Mesothelial cell of epicardium (in vitro differentiated cells): Measurements from ENCODE around the gene OBSL1. TPM values are rescaled to one million over a fixed set of nuclear protein-coding genes. Genes with fewer than 3 reads are reported as not detected.
A peak's percentile ranks its signal among the peaks of the same experiment; 100 is the strongest.

Experiments
- DNase-seq, 2 experiments: peaks; one replicate each; pipeline ENCODE4 v3.0.0; 2021; ENCODE audit warnings: low spot score in 2 of 2; ENCODE audit not compliant: unreplicated experiment in 2 of 2
- H3K27ac Mint-ChIP-seq: 2 replicates; pipeline ENCODE4 v1.8.0; 2021; ENCODE audit warnings: mixed read lengths
- H3K27me3 Mint-ChIP-seq: 2 replicates; pipeline ENCODE4 v1.8.0; 2021; ENCODE audit warnings: low read depth, mixed read lengths
- H3K36me3 Mint-ChIP-seq: 2 replicates; pipeline ENCODE4 v1.8.0; 2021; ENCODE audit warnings: mixed read lengths
- H3K4me1 Mint-ChIP-seq: 2 replicates; pipeline ENCODE4 v1.8.0; 2021; ENCODE audit warnings: mixed read lengths
- H3K4me3 Mint-ChIP-seq: 2 replicates; pipeline ENCODE4 v1.8.0; 2021; ENCODE audit warnings: mild to moderate bottlenecking, moderate library complexity, mixed read lengths
- H3K9me3 Mint-ChIP-seq: 2 replicates; pipeline ENCODE4 v1.8.0; 2021; ENCODE audit warnings: mixed read lengths
- total RNA-seq: library from RNA; stranded (reverse); gene quantifications from 3 replicates; pipeline ENCODE4 v1.2.1, GENCODE V29; 2021
- TF ChIP-seq, protein P1 (sequence below): fragments of 200-600 bp; sonication (generic); IDR thresholded peaks from one replicate; pipeline ENCODE4 v1.5.0; 2021; ENCODE audit warnings: antibody characterized with exemption; ENCODE audit not compliant: unreplicated experiment

Gene OBSL1
- total RNA-seq, 1 donor from 2014 or later, result 319 TPM

DNA sequence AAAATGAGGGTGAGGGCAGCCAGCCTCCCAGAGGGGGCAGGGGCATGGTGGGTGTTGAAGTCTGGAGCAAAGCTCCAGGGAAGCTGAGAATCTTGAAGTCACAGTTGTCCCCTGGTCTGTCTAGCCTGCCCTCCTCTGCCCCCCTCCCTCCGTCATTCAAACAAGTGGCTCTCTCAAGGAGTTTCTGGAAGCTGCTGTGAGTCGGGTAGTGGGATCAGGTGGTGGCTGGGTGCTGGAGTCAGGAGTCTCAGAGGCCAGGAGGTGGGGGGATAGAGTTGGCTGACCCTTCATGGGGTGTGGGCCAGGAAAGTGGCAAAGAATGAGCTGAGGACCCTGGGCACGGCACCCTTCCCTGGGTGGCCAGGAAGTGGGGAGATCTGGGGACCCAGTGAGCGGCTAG is 57.6 kb downstream of the OBSL1 start:
- Mint-ChIP-seq H3K4me3 (peak overlapping the region; percentile 52), H3K27ac (no peak overlapping the region), H3K4me1 (peaks cover 55% of the 10 kb centered on the region)

DNA sequence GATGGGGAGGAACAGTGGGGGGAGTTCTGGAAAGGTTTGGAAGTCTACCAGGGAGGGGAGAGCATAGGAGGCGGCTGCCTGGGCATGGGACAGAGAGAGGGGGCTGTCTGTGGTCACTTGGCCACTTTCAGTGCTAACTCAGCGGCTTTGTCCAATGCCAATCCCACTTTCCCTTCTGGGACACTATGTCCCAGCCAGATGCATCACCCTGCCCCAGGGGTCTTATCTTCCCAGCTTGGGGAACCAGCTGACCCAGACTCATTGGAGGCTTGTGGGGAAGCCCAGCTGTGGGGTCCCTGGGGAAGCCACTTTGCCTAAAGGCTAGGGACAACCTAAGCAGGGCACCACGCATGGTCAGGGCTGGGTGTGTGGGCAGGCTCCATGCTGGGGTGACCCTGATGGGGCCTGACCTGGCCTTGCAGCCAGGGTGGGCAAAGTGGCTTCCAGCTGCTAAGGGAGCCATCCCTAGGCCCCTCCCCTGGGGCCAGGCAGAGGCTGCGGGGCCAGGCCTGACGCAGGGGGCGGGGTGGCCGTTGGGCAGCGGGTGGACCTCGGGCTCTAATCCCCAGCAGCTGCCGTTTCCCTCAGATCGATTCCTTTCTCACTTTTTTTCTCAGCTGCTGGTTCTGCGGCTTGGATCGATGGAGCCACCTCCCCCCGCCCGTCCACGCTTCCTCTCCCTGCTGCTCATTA is 58.7 kb downstream of the OBSL1 start:
- Mint-ChIP-seq H3K27me3 (peaks cover 77% of the 10 kb centered on the region), H3K9me3 (no peaks in the 10 kb centered on the region), H3K27ac (no peak overlapping the region), H3K4me1 (peaks cover 52% of the 10 kb centered on the region), H3K4me3 (no peak overlapping the region), H3K36me3 (no peaks in the 10 kb centered on the region)
- TF ChIP-seq, protein P1, sequence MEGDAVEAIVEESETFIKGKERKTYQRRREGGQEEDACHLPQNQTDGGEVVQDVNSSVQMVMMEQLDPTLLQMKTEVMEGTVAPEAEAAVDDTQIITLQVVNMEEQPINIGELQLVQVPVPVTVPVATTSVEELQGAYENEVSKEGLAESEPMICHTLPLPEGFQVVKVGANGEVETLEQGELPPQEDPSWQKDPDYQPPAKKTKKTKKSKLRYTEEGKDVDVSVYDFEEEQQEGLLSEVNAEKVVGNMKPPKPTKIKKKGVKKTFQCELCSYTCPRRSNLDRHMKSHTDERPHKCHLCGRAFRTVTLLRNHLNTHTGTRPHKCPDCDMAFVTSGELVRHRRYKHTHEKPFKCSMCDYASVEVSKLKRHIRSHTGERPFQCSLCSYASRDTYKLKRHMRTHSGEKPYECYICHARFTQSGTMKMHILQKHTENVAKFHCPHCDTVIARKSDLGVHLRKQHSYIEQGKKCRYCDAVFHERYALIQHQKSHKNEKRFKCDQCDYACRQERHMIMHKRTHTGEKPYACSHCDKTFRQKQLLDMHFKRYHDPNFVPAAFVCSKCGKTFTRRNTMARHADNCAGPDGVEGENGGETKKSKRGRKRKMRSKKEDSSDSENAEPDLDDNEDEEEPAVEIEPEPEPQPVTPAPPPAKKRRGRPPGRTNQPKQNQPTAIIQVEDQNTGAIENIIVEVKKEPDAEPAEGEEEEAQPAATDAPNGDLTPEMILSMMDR, result no peak
- DNase-seq, result no peak

More for the DNA sequence above, 57.6 kb downstream of the OBSL1 start:
- H3K36me3 Mint-ChIP-seq, result no peaks in the 10 kb centered on the region
- TF ChIP-seq, protein P1, result no peak
- DNase-seq, result no peak
- no peaks in the 10 kb centered on the region for H3K9me3 Mint-ChIP-seq
- peaks cover 88% of the 10 kb centered on the region for H3K27me3 Mint-ChIP-seq

DNA sequence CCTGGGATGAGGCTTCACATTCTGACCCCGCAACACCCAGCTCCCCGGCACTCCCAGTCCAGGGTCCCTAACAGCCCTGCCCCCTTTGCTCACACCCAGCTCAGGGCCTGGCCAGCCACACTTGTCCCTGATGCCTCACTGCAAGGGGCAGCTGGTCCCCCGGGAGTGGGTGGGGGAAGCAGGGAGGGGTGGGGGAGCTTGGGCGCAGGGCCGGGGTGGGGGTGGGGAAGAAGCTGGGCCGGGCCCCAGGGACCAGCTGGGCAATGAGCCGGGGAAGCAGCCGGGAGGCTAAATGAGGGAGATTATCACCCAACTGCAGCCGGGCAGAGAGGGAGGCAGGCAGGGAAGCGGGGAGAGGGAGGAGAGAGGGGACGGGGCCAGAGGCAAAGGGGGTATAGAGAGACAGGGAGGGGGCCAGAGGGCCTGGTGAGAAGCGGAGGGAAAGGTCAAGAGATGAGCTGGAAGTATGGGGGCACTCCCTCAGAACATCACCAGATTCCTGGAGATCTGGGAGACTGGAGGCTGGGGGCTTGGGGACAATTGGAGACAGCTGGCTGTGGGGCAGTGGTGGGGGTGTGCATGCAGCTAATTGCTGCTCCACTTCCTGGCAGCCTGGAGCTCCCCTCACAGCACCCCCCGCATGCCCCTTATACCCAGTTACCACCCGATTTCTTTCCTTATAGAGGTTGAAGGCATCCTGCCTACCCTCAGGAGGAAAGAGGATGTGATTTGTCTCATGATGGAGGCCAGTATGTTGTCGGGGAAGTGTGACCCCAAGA is 59.6 kb downstream of the OBSL1 start:
- Mint-ChIP-seq H3K27ac (no peak overlapping the region), H3K27me3 (peaks cover 67% of the 10 kb centered on the region), H3K4me3 (no peak overlapping the region), H3K36me3 (peaks cover under 1% of the 10 kb centered on the region), H3K4me1 (peaks cover 49% of the 10 kb centered on the region), H3K9me3 (no peaks in the 10 kb centered on the region)
- DNase-seq, result no peak
- TF ChIP-seq, protein P1, result no peak

DNA sequence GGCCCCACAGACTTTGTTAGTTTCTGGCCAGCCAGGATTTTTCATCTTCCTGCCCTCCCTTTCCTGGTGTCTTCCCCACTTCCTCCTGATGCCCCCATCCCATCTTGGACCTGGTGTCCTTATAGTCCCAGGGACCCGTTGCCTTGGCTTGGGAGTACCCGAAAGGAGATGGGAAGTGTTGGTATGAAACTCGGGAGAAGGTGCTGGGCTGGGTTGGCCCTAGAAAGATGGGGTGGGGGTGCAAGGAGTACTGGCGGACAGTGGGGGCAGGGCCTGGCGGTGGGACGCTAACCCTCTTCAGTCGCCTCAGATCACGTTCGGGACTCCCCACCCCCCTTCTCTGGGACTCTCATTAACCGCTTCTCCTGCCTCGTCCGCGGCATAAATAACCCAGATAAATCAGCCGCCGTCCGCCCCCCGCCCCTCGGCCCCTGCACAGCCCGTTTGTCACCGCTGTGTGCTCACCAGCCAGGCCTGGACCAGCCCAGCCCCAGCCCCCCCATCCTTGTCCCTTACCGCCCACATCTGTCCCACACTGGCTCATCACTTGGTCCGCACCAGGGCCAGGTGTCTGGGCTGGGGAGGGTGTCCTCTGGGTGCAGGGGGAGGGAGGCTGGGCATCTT is 60.7 kb downstream of the OBSL1 start:
- peaks cover 56% of the 10 kb centered on the region for H3K27me3 Mint-ChIP-seq
- no peak for DNase-seq
- peaks cover 3% of the 10 kb centered on the region for H3K36me3 Mint-ChIP-seq
- H3K4me1 Mint-ChIP-seq, result peaks cover 49% of the 10 kb centered on the region
- H3K9me3 Mint-ChIP-seq, result no peaks in the 10 kb centered on the region
- peak overlapping the region; percentile 55 for H3K4me3 Mint-ChIP-seq
- peak overlapping the region; percentile 41 for H3K27ac Mint-ChIP-seq
- TF ChIP-seq, protein P1, result no peak

DNA sequence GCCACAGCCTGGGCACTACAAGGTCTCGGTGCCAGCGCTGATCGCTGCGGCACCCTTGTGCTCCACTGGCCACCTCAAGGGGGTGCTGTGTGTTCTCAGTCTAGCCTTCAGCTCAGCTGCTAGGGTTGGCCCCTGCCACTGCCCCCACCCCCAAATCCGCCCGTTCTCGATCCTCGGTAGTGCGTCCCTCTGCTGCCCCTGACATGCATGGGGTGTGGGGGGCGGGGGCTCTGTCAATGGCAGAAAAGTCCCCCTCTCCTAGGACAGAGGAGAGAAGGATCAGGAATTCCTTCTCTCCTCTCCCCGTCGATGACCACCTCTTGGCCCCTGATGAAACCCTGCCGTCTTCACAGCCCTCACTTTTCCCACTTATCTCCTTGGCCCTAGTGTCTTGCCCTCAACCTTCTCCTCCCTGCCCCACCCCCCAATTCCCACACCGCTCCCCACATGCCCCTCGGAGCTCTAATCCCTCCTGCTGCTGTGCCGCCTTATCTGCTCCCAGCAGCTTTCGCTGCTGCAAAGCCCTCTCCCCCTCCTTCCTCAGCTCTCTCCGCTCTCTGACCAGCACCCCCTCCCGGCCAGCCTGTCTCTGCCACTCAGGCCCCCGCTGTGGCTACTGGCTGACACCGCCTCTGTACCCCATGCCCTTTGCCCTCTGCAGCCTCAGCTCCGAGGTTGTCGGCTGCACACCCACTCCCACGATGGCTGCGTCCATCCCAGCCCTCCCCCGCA is 61.4 kb downstream of the OBSL1 start:
- TF ChIP-seq, protein P1, result peak; percentile 23
- Mint-ChIP-seq H3K4me1 (peaks cover 49% of the 10 kb centered on the region), H3K36me3 (peaks cover 5% of the 10 kb centered on the region), H3K9me3 (no peaks in the 10 kb centered on the region), H3K27ac (peak overlapping the region; percentile 41), H3K4me3 (peak overlapping the region; percentile 55), H3K27me3 (peaks cover 49% of the 10 kb centered on the region)
- peak in 1 of 2 experiments; percentile 67 for DNase-seq
